GM19240 (cell line): ENCODE data around the gene GP5.

Experiments
- DNase-seq: peaks from one replicate; pipeline ENCODE4 v3.0.0; 2011; ENCODE audit warnings: low spot score; ENCODE audit not compliant: insufficient read length

Gene GP5

DNA sequence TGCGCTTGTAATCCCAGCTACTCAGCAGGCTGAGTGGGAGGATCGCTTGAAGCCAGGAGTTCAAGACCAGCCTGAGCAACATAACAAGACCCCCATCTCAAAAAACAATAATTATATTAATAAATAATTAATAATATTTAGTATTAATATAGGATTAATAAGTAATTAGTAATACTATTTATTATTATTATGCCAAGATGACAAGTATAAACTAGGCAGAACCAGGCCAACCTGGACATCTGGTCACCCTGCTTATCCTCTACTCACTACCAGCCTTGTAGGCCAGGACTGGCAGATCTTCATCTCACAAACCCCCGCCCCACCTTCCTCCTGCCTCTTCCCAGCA, 48.4 kb downstream of the GP5 start:
- no peak for DNase-seq

DNA sequence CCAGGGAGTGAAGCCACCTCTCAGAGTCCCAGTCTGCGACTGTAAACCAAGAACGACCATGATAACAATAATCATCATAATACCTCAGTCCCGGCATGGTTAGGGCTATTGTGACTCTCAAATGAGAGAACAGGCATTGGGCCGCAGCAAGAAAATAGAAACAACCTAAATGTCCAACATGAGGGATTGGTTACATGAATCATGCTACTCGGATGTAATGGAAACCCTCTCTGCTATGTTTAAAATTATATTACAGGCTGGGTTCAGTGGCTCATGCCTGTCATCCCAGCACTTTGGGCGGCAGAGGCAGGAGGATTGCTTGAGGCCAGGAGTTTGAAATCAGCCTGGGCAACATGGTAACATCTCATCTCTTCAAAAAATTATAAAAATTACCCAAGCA, 50.7 kb downstream of the GP5 start:
- DNase-seq: no peak

DNA sequence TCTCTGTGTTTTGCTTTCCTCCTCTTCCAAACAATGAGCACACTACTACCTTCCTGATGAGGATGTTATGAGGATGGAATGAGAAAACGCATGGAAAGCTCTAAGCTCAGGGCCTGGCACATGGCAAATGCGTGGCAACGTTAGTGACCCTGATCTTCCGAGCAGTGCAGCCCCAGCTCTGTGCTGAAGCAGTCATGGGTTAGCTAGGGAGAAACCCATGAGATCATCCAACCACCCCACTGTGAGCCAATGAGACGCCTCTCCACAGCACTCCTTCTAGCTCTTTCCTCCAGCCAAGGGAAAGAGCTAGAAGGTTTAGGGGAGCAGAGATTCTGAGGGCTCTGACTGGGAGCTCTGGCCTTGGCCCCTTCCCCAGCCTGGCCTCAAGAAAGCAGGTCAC, 52.4 kb downstream of the GP5 start:
- DNase-seq: no peak

DNA sequence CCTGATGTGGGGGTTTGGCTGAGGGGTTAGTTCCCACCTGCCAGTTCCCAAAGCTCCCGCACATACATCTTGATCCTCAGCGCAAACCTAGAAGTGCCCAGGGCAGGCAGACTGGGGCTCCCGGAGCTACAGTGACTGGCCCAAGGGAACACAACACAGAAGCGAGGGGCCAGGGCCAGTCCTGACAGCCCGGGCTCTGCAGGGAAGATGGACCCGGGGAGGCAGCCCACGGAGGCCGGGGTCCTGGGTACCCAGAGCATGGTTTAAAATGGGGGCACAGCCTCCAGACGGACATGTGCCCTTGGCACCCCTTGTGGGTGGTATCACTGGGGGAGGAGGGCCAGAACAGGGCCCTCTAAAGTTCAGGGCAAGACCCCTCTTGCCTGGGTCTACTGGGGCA, 53.0 kb downstream of the GP5 start:
- DNase-seq: no peak
